Urothelium cell line (cell line): ENCODE data around the gene PCDHA6.
"Not testable (repeated sequence)": the region's sequence is repeated elsewhere in the genome, so short reads cannot be mapped to it uniquely, and the experiment has no call there.

Experiments
- DNase-seq: peaks from one replicate; pipeline ENCODE4 v3.0.0; 2011; ENCODE audit warnings: low spot score, mixed read lengths
- FAIRE-seq: peaks from 2 replicates; lab custom pipeline; 2011; peaks lifted over from hg19 to GRCh38; lab: Jason Lieb, UNC

The PCDHA6 gene

GRCh38 chr5:140827704-140828361, at the start of gene PCDHA6:
PCDHA6 (plus strand) TSS chr5:140827960; CDS start chr5:140828092, 132 bp downstream.
- DNase-seq, result peak; percentile 8
- peak; percentile 50 for FAIRE-seq

- FAIRE-seq (no peak), DNase-seq (no peak)
Measured at GRCh38 chr5:140780512-140780911, 47.2 kb upstream of the PCDHA6 start.

- DNase-seq, result peak; percentile 10
- FAIRE-seq, result no peak
Measured at GRCh38 chr5:140785905-140786686, 41.7 kb upstream of the PCDHA6 start, which contains the start of gene PCDHA1. PCDHA1 (plus strand) TSS chr5:140786140.

- DNase-seq, FAIRE-seq: not testable (repeated sequence)
Measured at GRCh38 chr5:140787422-140787821, 40.3 kb upstream of the PCDHA6 start.

GRCh38 chr5:140787849-140788504, 39.8 kb upstream of the PCDHA6 start:
- not testable (repeated sequence) for FAIRE-seq, DNase-seq

- no peak for DNase-seq
- FAIRE-seq, result no peak
Measured at GRCh38 chr5:140791089-140791488, 36.7 kb upstream of the PCDHA6 start.

GRCh38 chr5:140794595-140795258, 33.0 kb upstream of the PCDHA6 start, which contains the start of gene PCDHA2:
PCDHA2 (plus strand) TSS chr5:140794852.
- FAIRE-seq (no peak), DNase-seq (no peak)

- DNase-seq (peak; percentile 10), FAIRE-seq (no peak)
Measured at GRCh38 chr5:140795259-140795641, 32.5 kb upstream of the PCDHA6 start.

GRCh38 chr5:140796072-140796717, 31.6 kb upstream of the PCDHA6 start:
- DNase-seq, result not testable (repeated sequence)
- FAIRE-seq, result peak; percentile 5

- no peak for DNase-seq
- FAIRE-seq, result no peak
Measured at GRCh38 chr5:140796718-140797095, 31.1 kb upstream of the PCDHA6 start.

- DNase-seq (no peak), FAIRE-seq (no peak)
Measured at GRCh38 chr5:140800816-140801493, 26.8 kb upstream of the PCDHA6 start, which contains the start of gene PCDHA3. PCDHA3 (plus strand) TSS chr5:140801057.

GRCh38 chr5:140801494-140801841, 26.3 kb upstream of the PCDHA6 start:
- FAIRE-seq (no peak), DNase-seq (no peak)

- not testable (repeated sequence) for FAIRE-seq, DNase-seq
Measured at GRCh38 chr5:140802381-140802780, 25.4 kb upstream of the PCDHA6 start.

- FAIRE-seq (no peak), DNase-seq (no peak)
Measured at GRCh38 chr5:140802781-140803271, 24.9 kb upstream of the PCDHA6 start.

GRCh38 chr5:140806834-140807775, 20.7 kb upstream of the PCDHA6 start, which contains the start of gene PCDHA4:
PCDHA4 (plus strand) TSS chr5:140807068.
- DNase-seq (peak; percentile 49), FAIRE-seq (no peak)

- FAIRE-seq, result peak; percentile 20
- not testable (repeated sequence) for DNase-seq
Measured at GRCh38 chr5:140808241-140808888, 19.4 kb upstream of the PCDHA6 start.

GRCh38 chr5:140808889-140809291, 18.9 kb upstream of the PCDHA6 start:
- FAIRE-seq (no peak), DNase-seq (no peak)
